ENCODE measurements around the gene TTLL9. TPM values are rescaled to one million over a fixed set of nuclear protein-coding genes. Genes with fewer than 3 reads are reported as not detected.
"Not testable (repeated sequence)": the region's sequence is repeated elsewhere in the genome, so short reads cannot be mapped to it uniquely, and the experiment has no call there.

TTLL9 gene
- total and polyA plus RNA-seq, 8 donors: 0.15 to 0.43 (median 0.18) TPM; not detected in 5

GRCh38 chr20:31919410-31920155 lies 49.1 kb downstream of the TTLL9 start:
- Histone ChIP-seq H3K4me3 (no peak overlapping the region), H3K27me3 (peaks cover 0 to 26% (median 0%) of the 10 kb centered on the region in 3 donors), H3K36me3 (no peaks in the 10 kb centered on the region), H3K9me3 (no peaks in the 10 kb centered on the region), H3K4me1 (no peaks in the 10 kb centered on the region), H3K27ac (no peak overlapping the region)
- TF ChIP-seq POLR2AphosphoS5 (IDR thresholded peaks at IDR 0.05) (no peak), CTCF (IDR thresholded peaks at IDR 0.05) (no peak), POLR2A (IDR thresholded peaks at IDR 0.05) (no peak), EP300 (IDR thresholded peaks at IDR 0.05) (no peak)
- 46 to 63% (median 54%) methylated on average over 6 of the region's 6 CpGs for WGBS, 5 donors
- intact Hi-C loops (cut with DNase I; ENCODE audit: low total_unique reads): no loop called here
- no peak for DNase-seq

GRCh38 chr20:31920275-31920855 lies 49.9 kb downstream of the TTLL9 start:
- Histone ChIP-seq H3K36me3 (no peaks in the 10 kb centered on the region), H3K27ac (no peak overlapping the region), H3K4me3 (no peak overlapping the region), H3K4me1 (no peaks in the 10 kb centered on the region), H3K27me3 (peaks cover 0 to 34% (median 0%) of the 10 kb centered on the region in 3 donors), H3K9me3 (no peaks in the 10 kb centered on the region)
- intact Hi-C loops (cut with DNase I; ENCODE audit: low total_unique reads): no loop called here
- no peak for TF ChIP-seq EP300 (IDR thresholded peaks at IDR 0.05)
- no peak for TF ChIP-seq POLR2AphosphoS5 (IDR thresholded peaks at IDR 0.05)
- TF ChIP-seq CTCF (IDR thresholded peaks at IDR 0.05): no peak
- no peak for TF ChIP-seq POLR2A (IDR thresholded peaks at IDR 0.05)
- DNase-seq: no peak
- 71 to 78% (median 72%) methylated on average over 7 to 11 of the region's 11 CpGs for WGBS, 5 donors

GRCh38 chr20:31921480-31921879 lies 51.0 kb downstream of the TTLL9 start:
- DNase-seq; intact Hi-C loops (cut with DNase I; ENCODE audit: low total_unique reads); H3K4me3 ChIP-seq; H3K36me3 ChIP-seq; H3K9me3 ChIP-seq; H3K4me1 ChIP-seq; H3K27ac ChIP-seq: not testable (repeated sequence)
- WGBS, 5 donors: 88 to 92% (median 90%) methylated on average over 5 of the region's 5 CpGs
- H3K27me3 ChIP-seq: peaks cover 0 to 34% (median 0%) of the 10 kb centered on the region in 3 donors

- H3K27ac ChIP-seq: no peak overlapping the region
These were observed 51.7 kb downstream of the TTLL9 start for GRCh38 chr20:31922181-31922580.

More at GRCh38 chr20:31922181-31922580, 51.7 kb downstream of the TTLL9 start:
- H3K4me1 ChIP-seq: no peaks in the 10 kb centered on the region
- 54 to 74% (median 69%) methylated on average over 4 of the region's 4 CpGs for WGBS, 5 donors
- H3K36me3 ChIP-seq: no peaks in the 10 kb centered on the region
- H3K9me3 ChIP-seq: no peaks in the 10 kb centered on the region
- H3K4me3 ChIP-seq: no peak overlapping the region
- intact Hi-C loops (cut with DNase I; ENCODE audit: low total_unique reads): no loop called here
- H3K27me3 ChIP-seq: peaks cover 0 to 37% (median 0%) of the 10 kb centered on the region in 3 donors
- DNase-seq: no peak
- TF ChIP-seq POLR2AphosphoS5 (IDR thresholded peaks at IDR 0.05): no peak
- no peak for TF ChIP-seq CTCF (IDR thresholded peaks at IDR 0.05)
- no peak for TF ChIP-seq EP300 (IDR thresholded peaks at IDR 0.05)
- no peak for TF ChIP-seq POLR2A (IDR thresholded peaks at IDR 0.05)

Data from stomach (tissue), 9 donors.